Measurements from ENCODE around the gene HSPH1. TPM values are rescaled to one million over a fixed set of nuclear protein-coding genes. Genes with fewer than 3 reads are reported as not detected.

The HSPH1 gene
- total RNA-seq, 1 donor from 2014 or later, result 326 TPM

DNA sequence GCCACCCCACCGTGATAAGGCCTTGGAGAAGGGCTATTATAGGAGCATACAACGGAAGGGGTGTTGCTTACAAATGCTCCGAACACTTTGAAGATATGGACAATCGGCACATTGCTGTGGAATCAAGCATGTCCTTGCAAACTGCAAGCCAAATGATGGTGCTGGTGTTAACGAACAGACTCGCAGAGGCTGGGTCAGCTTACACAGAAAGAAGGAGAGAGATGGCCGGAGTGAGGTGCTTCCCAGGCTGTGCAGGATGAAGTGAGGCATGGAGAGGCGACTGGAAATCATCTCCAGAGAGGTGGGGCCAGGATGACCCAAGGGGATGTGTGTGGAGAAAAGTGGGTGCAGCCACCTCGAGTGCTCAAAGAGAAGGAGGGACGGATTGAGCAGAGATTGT lies 42.2 kb downstream of the HSPH1 start:
- intact Hi-C loops (cut with micrococcal nuclease), result no loop called here
- Mint-ChIP-seq H3K36me3 (ENCODE audit: low read depth) (no peaks in the 10 kb centered on the region), H3K27ac (peak overlapping the region; percentile 21), H3K27me3 (ENCODE audit: insufficient read depth) (peaks cover 56% of the 10 kb centered on the region), H3K4me3 (no peak overlapping the region), H3K9me3 (no peaks in the 10 kb centered on the region), H3K4me1 (ENCODE audit: low read depth) (peaks cover 27% of the 10 kb centered on the region)
- DNase-seq (ENCODE audit: low spot score), result no peak

DNA sequence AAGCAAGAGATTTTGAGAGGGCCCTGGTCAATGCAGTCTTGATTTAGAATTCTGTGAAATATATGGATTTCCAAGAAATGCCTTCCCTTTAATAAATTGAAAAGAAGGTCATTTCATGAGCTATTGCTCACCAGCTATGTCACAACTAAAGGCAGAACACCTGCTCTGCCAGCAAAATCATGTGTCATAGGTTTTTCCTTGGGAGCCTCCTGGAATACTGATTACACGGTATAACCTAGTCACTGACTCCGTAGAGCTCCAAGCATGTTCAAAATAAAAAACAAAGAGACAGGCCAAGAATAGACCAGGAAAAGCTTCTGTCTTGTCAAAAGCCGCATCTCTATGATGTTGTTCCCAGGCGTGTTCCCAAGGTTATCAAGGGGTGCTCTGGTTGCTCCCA lies 45.5 kb downstream of the HSPH1 start:
- Mint-ChIP-seq H3K27me3 (ENCODE audit: insufficient read depth) (peaks cover 62% of the 10 kb centered on the region), H3K4me3 (no peak overlapping the region)

DNA sequence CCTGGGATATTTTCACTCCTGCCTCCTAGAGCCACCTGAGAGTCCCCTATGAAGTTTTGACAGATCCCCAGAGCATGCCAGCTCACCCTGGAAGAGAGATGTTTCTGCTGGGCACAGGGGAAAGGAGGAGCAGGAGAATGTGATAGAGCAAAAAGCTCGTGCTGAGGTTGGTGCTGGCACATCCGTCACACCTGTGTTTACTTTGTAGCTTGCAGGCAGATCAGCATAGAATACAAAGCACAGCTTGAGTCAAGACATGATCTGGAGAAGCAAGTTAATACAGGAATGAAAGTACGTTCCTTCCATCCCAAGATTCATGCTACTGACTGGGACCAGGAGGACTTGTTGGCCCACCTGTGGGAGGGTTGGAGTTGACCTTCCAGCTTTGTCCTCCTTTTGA lies 46.1 kb downstream of the HSPH1 start:
- H3K4me3 Mint-ChIP-seq, result no peak overlapping the region
- H3K9me3 Mint-ChIP-seq, result no peaks in the 10 kb centered on the region
- intact Hi-C loops (cut with micrococcal nuclease), result no loop called here
- no peak overlapping the region for H3K27ac Mint-ChIP-seq
- no peak for DNase-seq (ENCODE audit: low spot score)
- no peaks in the 10 kb centered on the region for H3K36me3 Mint-ChIP-seq (ENCODE audit: low read depth)
- H3K27me3 Mint-ChIP-seq (ENCODE audit: insufficient read depth), result peaks cover 59% of the 10 kb centered on the region
- peaks cover 15% of the 10 kb centered on the region for H3K4me1 Mint-ChIP-seq (ENCODE audit: low read depth)

More for the DNA sequence above, 45.5 kb downstream of the HSPH1 start:
- intact Hi-C loops (cut with micrococcal nuclease), result no loop called here
- Mint-ChIP-seq H3K27ac (no peak overlapping the region), H3K9me3 (no peaks in the 10 kb centered on the region), H3K36me3 (ENCODE audit: low read depth) (no peaks in the 10 kb centered on the region), H3K4me1 (ENCODE audit: low read depth) (peaks cover 21% of the 10 kb centered on the region)
- no peak for DNase-seq (ENCODE audit: low spot score)

DNA sequence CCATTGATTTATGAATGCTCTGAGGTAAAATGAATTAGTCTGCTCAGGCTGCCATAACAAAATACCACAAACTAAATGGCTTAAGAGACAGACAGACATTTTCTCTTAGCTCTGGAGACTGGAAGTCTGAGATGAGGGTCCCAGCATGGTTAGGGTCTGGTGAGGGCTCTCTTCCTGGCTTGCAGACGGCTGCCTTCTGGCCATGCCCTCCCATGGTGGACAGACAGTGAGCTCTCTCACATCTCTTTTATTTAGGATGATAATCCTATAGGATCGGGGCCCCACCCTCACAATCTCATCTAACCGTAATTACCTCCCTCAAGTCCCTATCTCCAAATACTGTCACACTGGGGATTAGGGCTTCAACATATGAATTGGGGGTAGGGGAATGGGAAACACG lies 47.1 kb downstream of the HSPH1 start:
- Mint-ChIP-seq H3K4me1 (ENCODE audit: low read depth) (peaks cover 5% of the 10 kb centered on the region), H3K4me3 (no peak overlapping the region), H3K9me3 (no peaks in the 10 kb centered on the region), H3K27me3 (ENCODE audit: insufficient read depth) (peaks cover 62% of the 10 kb centered on the region), H3K27ac (no peak overlapping the region), H3K36me3 (ENCODE audit: low read depth) (no peaks in the 10 kb centered on the region)
- DNase-seq (ENCODE audit: low spot score), result no peak
- intact Hi-C loops (cut with micrococcal nuclease), result no loop called here

DNA sequence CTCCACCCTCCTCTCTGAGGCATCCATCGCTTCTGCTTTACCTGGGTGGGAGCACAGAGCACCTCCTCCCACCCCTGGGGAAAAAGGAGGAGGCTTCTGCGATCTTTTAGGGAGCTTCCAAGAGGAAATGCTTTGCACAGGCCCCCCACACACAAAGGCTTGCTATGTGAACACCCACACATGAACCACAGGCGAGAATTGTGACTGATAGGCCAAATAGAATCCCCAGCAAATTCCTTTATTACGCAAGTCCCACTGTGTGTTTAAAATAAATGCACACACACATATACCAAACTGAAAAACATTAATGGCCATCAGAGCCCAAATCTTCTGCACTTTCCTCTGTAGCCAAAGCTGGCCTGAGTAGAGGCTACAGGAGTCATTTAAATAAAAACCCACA lies 50.6 kb downstream of the HSPH1 start:
- intact Hi-C loops (cut with micrococcal nuclease), result no loop called here
- DNase-seq (ENCODE audit: low spot score), result no peak
- Mint-ChIP-seq H3K4me1 (ENCODE audit: low read depth) (no peaks in the 10 kb centered on the region), H3K9me3 (no peaks in the 10 kb centered on the region), H3K27ac (no peak overlapping the region), H3K4me3 (no peak overlapping the region), H3K36me3 (ENCODE audit: low read depth) (no peaks in the 10 kb centered on the region), H3K27me3 (ENCODE audit: insufficient read depth) (peaks cover 35% of the 10 kb centered on the region)

DNA sequence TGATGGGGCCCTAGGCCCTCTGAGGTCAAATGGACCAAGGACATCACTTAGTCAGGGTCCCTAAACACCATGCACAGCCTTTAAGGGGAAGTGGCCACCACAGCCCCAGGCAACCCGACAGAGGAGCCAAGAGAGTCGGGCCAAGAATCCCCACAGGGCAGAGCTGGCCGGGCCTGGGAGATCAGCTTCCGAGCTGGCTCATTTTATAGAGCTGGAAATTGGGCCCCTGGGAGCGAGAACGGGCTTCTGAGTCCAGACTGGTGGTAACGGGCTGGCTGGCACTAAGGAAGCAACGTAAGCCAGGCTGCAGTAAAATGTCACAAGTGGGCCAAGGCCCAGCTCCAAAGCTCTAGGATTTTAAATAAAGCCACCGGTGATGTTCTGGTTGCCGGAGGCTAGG lies 51.1 kb downstream of the HSPH1 start:
- H3K27ac Mint-ChIP-seq, result no peak overlapping the region
- peaks cover 31% of the 10 kb centered on the region for H3K27me3 Mint-ChIP-seq (ENCODE audit: insufficient read depth)
- H3K4me3 Mint-ChIP-seq, result no peak overlapping the region
- intact Hi-C loops (cut with micrococcal nuclease), result no loop called here
- H3K4me1 Mint-ChIP-seq (ENCODE audit: low read depth), result no peaks in the 10 kb centered on the region
- no peak for DNase-seq (ENCODE audit: low spot score)
- no peaks in the 10 kb centered on the region for H3K36me3 Mint-ChIP-seq (ENCODE audit: low read depth)
- H3K9me3 Mint-ChIP-seq, result no peaks in the 10 kb centered on the region

DNA sequence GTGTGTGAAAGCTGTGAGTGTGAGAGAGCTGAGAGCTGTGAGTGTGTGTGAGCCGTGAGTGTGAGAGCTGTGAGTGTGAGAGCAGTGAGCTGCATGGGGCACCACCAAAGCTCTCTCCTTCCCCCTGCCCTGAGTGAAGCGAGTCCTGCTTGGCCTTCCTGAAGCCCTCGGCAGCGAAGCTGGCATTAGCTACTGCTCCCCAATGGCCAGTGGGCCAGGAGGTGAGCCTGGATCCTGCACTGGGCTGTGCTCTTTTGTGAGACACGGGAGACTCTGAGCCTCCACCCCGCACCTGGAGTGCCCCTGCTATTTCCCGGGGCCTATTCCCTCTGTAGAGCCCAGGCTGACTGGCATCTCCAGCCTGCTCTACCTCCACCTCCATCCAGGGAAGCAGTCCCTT lies 51.5 kb downstream of the HSPH1 start:
- Mint-ChIP-seq H3K4me3 (no peak overlapping the region), H3K9me3 (no peaks in the 10 kb centered on the region), H3K27me3 (ENCODE audit: insufficient read depth) (peaks cover 26% of the 10 kb centered on the region), H3K4me1 (ENCODE audit: low read depth) (no peaks in the 10 kb centered on the region), H3K27ac (no peak overlapping the region), H3K36me3 (ENCODE audit: low read depth) (no peaks in the 10 kb centered on the region)
- intact Hi-C loops (cut with micrococcal nuclease), result no loop called here
- no peak for DNase-seq (ENCODE audit: low spot score)

DNA sequence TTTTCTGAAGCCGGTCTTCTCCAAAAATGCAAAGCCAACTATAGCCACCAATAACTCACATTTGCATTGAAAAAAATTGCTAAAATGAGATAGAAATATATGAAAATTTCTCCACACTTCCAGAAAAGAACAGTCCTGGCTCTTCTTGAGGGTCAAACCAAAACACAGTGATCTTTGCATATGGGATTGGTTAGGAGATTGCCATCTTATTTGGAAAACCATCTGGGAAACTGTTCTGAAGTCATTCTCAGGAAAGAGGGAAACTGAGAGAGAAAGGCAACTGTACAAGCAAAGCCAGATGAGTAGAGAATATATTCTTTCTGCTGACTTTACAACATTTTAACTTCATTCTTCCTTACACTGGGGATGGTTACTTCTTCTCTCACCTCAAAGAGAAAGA lies 54.6 kb downstream of the HSPH1 start:
- Mint-ChIP-seq H3K27me3 (ENCODE audit: insufficient read depth) (peaks cover 15% of the 10 kb centered on the region), H3K9me3 (no peaks in the 10 kb centered on the region)

DNA sequence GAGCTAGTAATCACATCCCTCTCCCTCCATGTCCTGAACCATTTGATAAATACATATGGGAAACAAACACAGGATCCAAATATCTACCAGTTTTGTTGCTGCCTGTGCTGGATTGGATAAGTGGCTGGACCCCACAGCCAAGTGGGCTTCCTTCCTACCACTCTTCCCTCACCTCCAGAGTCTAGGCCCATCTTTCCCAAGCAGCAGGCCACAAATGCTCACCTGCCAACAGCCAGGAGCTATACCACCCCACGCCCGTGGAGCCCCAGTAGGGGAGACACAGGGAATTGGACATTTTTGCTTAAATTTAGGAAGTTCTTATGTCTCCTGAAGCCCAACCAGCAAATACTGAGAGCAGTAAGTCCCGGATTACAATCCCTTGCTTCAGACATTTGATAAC lies 55.8 kb downstream of the HSPH1 start:
- Mint-ChIP-seq H3K9me3 (no peaks in the 10 kb centered on the region), H3K36me3 (ENCODE audit: low read depth) (no peaks in the 10 kb centered on the region), H3K4me3 (no peak overlapping the region), H3K4me1 (ENCODE audit: low read depth) (no peaks in the 10 kb centered on the region), H3K27ac (no peak overlapping the region), H3K27me3 (ENCODE audit: insufficient read depth) (peaks cover 22% of the 10 kb centered on the region)
- no peak for DNase-seq (ENCODE audit: low spot score)
- intact Hi-C loops (cut with micrococcal nuclease), result no loop called here

More for the DNA sequence above, 54.6 kb downstream of the HSPH1 start:
- no peak for DNase-seq (ENCODE audit: low spot score)
- Mint-ChIP-seq H3K4me3 (no peak overlapping the region), H3K36me3 (ENCODE audit: low read depth) (no peaks in the 10 kb centered on the region), H3K4me1 (ENCODE audit: low read depth) (no peaks in the 10 kb centered on the region), H3K27ac (no peak overlapping the region)
- intact Hi-C loops (cut with micrococcal nuclease), result no loop called here

DNA sequence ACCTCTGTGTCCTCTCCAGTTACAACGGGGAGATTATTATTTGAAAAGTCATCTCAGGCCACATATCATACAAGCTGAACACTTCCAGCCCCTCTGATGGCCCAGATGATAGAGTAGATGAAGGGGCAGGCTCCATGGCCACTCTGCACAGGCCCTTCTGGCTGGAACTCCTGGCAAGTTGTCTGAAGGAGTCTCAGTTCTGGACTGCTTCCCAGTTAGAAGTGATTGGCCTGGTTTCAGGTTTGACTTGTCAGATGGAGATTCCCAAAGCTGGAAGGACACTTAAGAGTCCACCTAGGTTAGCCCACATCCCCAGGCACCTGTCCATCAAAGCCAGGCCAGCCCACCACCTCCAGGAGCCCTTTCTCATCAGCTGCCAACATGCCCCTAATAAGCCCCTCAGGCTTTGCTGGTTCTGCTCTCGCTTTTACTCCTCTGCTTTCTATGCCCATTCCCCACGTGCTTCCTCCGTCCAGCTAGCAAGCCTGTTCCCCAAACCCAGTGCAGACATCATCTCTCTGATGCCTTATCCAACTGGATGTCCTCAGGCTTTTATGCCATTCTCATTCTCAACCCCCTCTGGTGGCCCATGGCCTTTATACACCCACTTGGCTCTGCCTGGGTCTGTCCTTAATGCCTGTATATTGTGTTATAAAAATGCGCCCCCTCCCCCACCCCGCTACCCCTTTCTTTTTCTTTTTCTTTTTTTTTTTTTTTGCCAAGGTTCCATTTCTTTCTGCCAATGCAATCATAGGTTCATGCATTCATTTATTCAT lies 56.5 kb downstream of the HSPH1 start:
- Mint-ChIP-seq H3K27ac (no peak overlapping the region), H3K4me3 (no peak overlapping the region), H3K9me3 (no peaks in the 10 kb centered on the region), H3K4me1 (ENCODE audit: low read depth) (no peaks in the 10 kb centered on the region), H3K27me3 (ENCODE audit: insufficient read depth) (peaks cover 28% of the 10 kb centered on the region), H3K36me3 (ENCODE audit: low read depth) (no peaks in the 10 kb centered on the region)
- intact Hi-C loops (cut with micrococcal nuclease), result no loop called here
- no peak for DNase-seq (ENCODE audit: low spot score)

DNA sequence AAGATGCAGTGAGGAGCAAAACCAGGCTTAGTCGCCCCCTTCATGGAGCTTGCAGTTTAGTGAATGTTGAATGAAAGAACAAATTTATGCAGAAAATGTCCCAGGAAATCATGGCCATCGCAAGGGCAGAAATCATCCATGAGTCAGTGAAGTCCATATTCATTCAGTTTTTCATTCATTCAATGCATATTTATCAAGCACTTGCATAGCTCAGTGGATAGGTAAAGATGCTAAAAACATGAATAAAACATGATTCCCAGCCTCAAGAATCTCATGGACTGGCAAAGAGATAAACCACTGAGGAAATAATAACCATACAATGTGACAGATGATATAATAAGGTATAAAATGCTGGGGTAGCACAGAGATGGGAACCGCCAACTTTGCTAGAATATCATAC lies 58.8 kb downstream of the HSPH1 start:
- Mint-ChIP-seq H3K27ac (no peak overlapping the region), H3K4me1 (ENCODE audit: low read depth) (no peaks in the 10 kb centered on the region), H3K4me3 (no peak overlapping the region), H3K9me3 (no peaks in the 10 kb centered on the region), H3K36me3 (ENCODE audit: low read depth) (no peaks in the 10 kb centered on the region), H3K27me3 (ENCODE audit: insufficient read depth) (peaks cover 37% of the 10 kb centered on the region)
- DNase-seq (ENCODE audit: low spot score), result no peak
- intact Hi-C loops (cut with micrococcal nuclease), result no loop called here

DNA sequence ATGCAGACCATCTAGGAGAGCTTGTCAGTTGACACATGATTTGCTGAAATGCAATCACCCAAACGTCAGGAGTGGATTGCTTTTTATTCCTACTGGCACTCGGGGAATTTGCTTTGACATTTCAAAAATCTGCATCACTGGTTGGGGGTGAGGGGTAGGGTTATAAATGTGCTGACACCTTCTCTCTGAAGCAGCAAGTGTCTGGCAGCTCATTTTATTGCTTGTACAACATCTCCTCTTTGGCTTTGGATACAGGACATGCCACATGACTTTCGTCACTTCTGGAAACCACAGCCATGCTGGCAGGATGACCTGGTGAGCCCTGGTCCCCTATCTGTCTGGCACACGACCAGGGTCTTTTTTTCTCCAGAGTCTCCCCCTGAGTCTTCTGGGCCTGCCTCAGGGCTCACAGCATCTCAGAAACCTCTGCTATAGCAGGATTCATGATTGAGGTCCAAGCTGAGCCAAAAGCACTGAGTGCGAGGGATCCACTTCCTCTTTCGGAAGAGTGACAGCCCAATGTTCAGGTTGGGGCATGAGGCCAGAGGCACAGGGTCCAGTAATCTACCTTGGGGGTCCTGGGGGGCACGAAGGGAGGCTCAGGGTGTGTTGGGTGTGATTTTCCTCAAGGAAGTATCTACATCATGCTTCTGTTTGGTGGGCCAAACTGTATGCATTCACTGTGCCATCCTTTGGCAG lies 60.1 kb downstream of the HSPH1 start:
- Mint-ChIP-seq H3K27me3 (ENCODE audit: insufficient read depth) (peaks cover 39% of the 10 kb centered on the region), H3K4me1 (ENCODE audit: low read depth) (no peaks in the 10 kb centered on the region), H3K4me3 (no peak overlapping the region), H3K9me3 (no peaks in the 10 kb centered on the region), H3K27ac (no peak overlapping the region), H3K36me3 (ENCODE audit: low read depth) (no peaks in the 10 kb centered on the region)
- intact Hi-C loops (cut with micrococcal nuclease), result no loop called here
- DNase-seq (ENCODE audit: low spot score), result no peak

DNA sequence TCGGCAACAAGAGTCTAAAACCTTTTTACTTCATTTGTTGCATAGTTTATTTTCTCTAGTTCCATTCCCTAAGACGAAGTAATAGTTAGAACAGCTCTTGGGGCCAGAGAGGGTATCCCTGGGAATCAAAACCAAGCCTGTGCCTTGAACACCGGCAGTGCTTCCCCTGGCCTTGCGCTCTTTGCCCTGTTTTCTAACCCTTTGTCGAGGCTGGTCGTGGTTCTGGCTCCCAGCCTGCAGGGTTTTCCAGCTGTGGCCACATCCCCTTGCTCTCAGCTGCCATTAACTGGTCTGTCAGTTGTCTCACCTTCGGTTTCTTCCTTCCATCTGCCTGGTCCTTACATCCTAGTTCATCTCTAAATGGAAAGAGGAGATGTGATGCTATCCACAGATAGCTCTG lies 61.0 kb downstream of the HSPH1 start:
- H3K36me3 Mint-ChIP-seq (ENCODE audit: low read depth), result no peaks in the 10 kb centered on the region
- H3K4me3 Mint-ChIP-seq, result no peak overlapping the region
- intact Hi-C loops (cut with micrococcal nuclease), result no loop called here
- no peak for DNase-seq (ENCODE audit: low spot score)
- no peaks in the 10 kb centered on the region for H3K9me3 Mint-ChIP-seq
- no peaks in the 10 kb centered on the region for H3K4me1 Mint-ChIP-seq (ENCODE audit: low read depth)
- H3K27me3 Mint-ChIP-seq (ENCODE audit: insufficient read depth), result peaks cover 39% of the 10 kb centered on the region
- no peak overlapping the region for H3K27ac Mint-ChIP-seq
